Bronchial epithelial cell (primary cell): ENCODE results near the gene PHC2. TPM values are rescaled to one million over a fixed set of nuclear protein-coding genes. Genes with fewer than 3 reads are reported as not detected.

Experiments
- DNase-seq: peaks from one replicate; pipeline ENCODE4 v3.0.0-alpha.2; 2010; ENCODE audit warnings: low read depth
- FAIRE-seq: peaks from 2 replicates; lab custom pipeline; 2011; peaks lifted over from hg19 to GRCh38; lab: Jason Lieb, UNC
- H3K27me3 ChIP-seq: 2 replicates; pipeline ENCODE4 v1.5.1; 2011; ENCODE audit warnings: low read length; ENCODE audit not compliant: control insufficient read depth, insufficient read depth
- H3K36me3 ChIP-seq: 2 replicates; pipeline ENCODE4 v1.5.1; 2011; ENCODE audit warnings: low read length; ENCODE audit not compliant: control insufficient read depth, insufficient read depth
- H3K4me3 ChIP-seq: 2 replicates; pipeline ENCODE4 v1.5.1; 2011; ENCODE audit warnings: mild to moderate bottlenecking, low read depth, low read length, control low read depth
- CTCF ChIP-seq: IDR thresholded peaks from 2 replicates; pipeline ENCODE4 v1.5.1; 2011; ENCODE audit warnings: mild to moderate bottlenecking, moderate library complexity, low read length, control low read depth, inconsistent platforms; ENCODE audit not compliant: insufficient read depth, severe bottlenecking
- total RNA-seq: library from RNA; depleted of rRNA; stranded (reverse); fragments of >200 nt; gene quantifications from 2 replicates; pipeline ENCODE4 v1.2.1, GENCODE V29; 2014

Gene PHC2
- total RNA-seq, 1 donor from 2014 or later: 32.1 TPM

GRCh38 chr1:33277488-33278084, 153.3 kb downstream of the PHC2 start:
- Histone ChIP-seq H3K36me3 (peaks cover 10% of the 10 kb centered on the region), H3K4me3 (no peak overlapping the region), H3K27me3 (no peaks in the 10 kb centered on the region)
- no peak for DNase-seq
- no peak for FAIRE-seq
- TF ChIP-seq CTCF: no peak

- no peak for TF ChIP-seq CTCF
- Histone ChIP-seq H3K4me3 (no peak overlapping the region), H3K36me3 (peaks cover 10% of the 10 kb centered on the region), H3K27me3 (no peaks in the 10 kb centered on the region)
- FAIRE-seq: no peak
- no peak for DNase-seq
These were observed 154.2 kb downstream of the PHC2 start for GRCh38 chr1:33276573-33277298.

GRCh38 chr1:33275706-33276572, 155.0 kb downstream of the PHC2 start:
- TF ChIP-seq CTCF: no peak
- no peak overlapping the region for H3K4me3 ChIP-seq
- FAIRE-seq (no peak), DNase-seq (no peak)
- H3K36me3 ChIP-seq: peaks cover 4% of the 10 kb centered on the region
- no peaks in the 10 kb centered on the region for H3K27me3 ChIP-seq

GRCh38 chr1:33275195-33275594, 155.7 kb downstream of the PHC2 start:
- no peak for TF ChIP-seq CTCF
- Histone ChIP-seq H3K36me3 (peaks cover 4% of the 10 kb centered on the region), H3K4me3 (no peak overlapping the region), H3K27me3 (no peaks in the 10 kb centered on the region)
- no peak for FAIRE-seq
- no peak for DNase-seq

GRCh38 chr1:33274446-33274845, 156.4 kb downstream of the PHC2 start:
- FAIRE-seq: no peak
- Histone ChIP-seq H3K36me3 (peaks cover 5% of the 10 kb centered on the region), H3K27me3 (no peaks in the 10 kb centered on the region), H3K4me3 (no peak overlapping the region)
- no peak for DNase-seq
- TF ChIP-seq CTCF: no peak
